ENCODE data around the gene FDX1. TPM values are rescaled to one million over a fixed set of nuclear protein-coding genes. Genes with fewer than 3 reads are reported as not detected.
"Not testable (repeated sequence)": the region's sequence is repeated elsewhere in the genome, so short reads cannot be mapped to it uniquely, and the experiment has no call there.

FDX1 gene
- total RNA-seq, 2 experiments from 2014 or later: 8.2 to 13.1 TPM

- Mint-ChIP-seq H3K4me3 (no peak overlapping the region), H3K36me3 (ENCODE audit: low read depth) (no peaks in the 10 kb centered on the region), H3K9me3 (ENCODE audit: low read depth) (no peaks in the 10 kb centered on the region), H3K27me3 (no peaks in the 10 kb centered on the region), H3K27ac (no peak overlapping the region), H3K4me1 (no peaks in the 10 kb centered on the region)
- intact Hi-C loops (cut with DNase I, micrococcal nuclease): no loop called here
- POLR2A ChIA-PET: no interaction called here
- CTCF ChIA-PET: interaction anchor here (1.1 to 2.1 kb wide), 6 partner anchors 9 to 214 kb away, joined by 3 to 8 read pairs (median 4); partner anchors contain the start of gene FDX1
- DNase-seq (no peak), ATAC-seq (no peak)
Measured at GRCh38 chr11:110415081-110415480, 14.7 kb upstream of the FDX1 start.

- H3K36me3 Mint-ChIP-seq (ENCODE audit: low read depth); H3K4me3 Mint-ChIP-seq; H3K9me3 Mint-ChIP-seq (ENCODE audit: low read depth); H3K27me3 Mint-ChIP-seq; POLR2A ChIA-PET; intact Hi-C loops (cut with DNase I, micrococcal nuclease); H3K27ac Mint-ChIP-seq; H3K4me1 Mint-ChIP-seq; DNase-seq; ATAC-seq: not testable (repeated sequence)
- CTCF ChIA-PET: interaction anchor here (1.0 kb wide), 1 partner anchor 11 kb away, joined by 3 read pairs; no protein-coding TSS in a partner anchor
Measured at GRCh38 chr11:110421658-110422057, 8.1 kb upstream of the FDX1 start.

GRCh38 chr11:110422306-110422905 lies 7.3 kb upstream of the FDX1 start:
- CTCF ChIA-PET: interaction anchor here (1.0 kb wide), 1 partner anchor 10 kb away, joined by 3 read pairs; no protein-coding TSS in a partner anchor
- ATAC-seq: no peak
- no peak overlapping the region for H3K27ac Mint-ChIP-seq
- no peak for DNase-seq
- intact Hi-C loops (cut with DNase I, micrococcal nuclease): no loop called here
- POLR2A ChIA-PET: no interaction called here
- peaks cover 3% of the 10 kb centered on the region for H3K9me3 Mint-ChIP-seq (ENCODE audit: low read depth)
- H3K4me1 Mint-ChIP-seq: no peaks in the 10 kb centered on the region
- no peaks in the 10 kb centered on the region for H3K27me3 Mint-ChIP-seq
- no peak overlapping the region for H3K4me3 Mint-ChIP-seq
- H3K36me3 Mint-ChIP-seq (ENCODE audit: low read depth): no peaks in the 10 kb centered on the region

GRCh38 chr11:110424775-110425444 lies 4.8 kb upstream of the FDX1 start:
- H3K27me3 Mint-ChIP-seq: no peaks in the 10 kb centered on the region
- no peak for DNase-seq
- peaks cover 3% of the 10 kb centered on the region for H3K9me3 Mint-ChIP-seq (ENCODE audit: low read depth)
- ChIA-PET CTCF (interaction anchor here (1.2 to 2.9 kb wide), 3 partner anchors 8 to 224 kb away, joined by 3 to 8 read pairs (median 5); no protein-coding TSS in a partner anchor), POLR2A (no interaction called here)
- no peak overlapping the region for H3K4me3 Mint-ChIP-seq
- no peaks in the 10 kb centered on the region for H3K36me3 Mint-ChIP-seq (ENCODE audit: low read depth)
- no peak for ATAC-seq
- H3K27ac Mint-ChIP-seq: no peak overlapping the region
- peaks cover 11% of the 10 kb centered on the region for H3K4me1 Mint-ChIP-seq
- intact Hi-C loops (cut with DNase I, micrococcal nuclease): no loop called here

- no peaks in the 10 kb centered on the region for H3K27me3 Mint-ChIP-seq
- no peak overlapping the region for H3K4me3 Mint-ChIP-seq
- H3K4me1 Mint-ChIP-seq: peaks cover 11% of the 10 kb centered on the region
- ChIA-PET CTCF (interaction anchor here (1.4 to 2.9 kb wide), 3 partner anchors 12 to 225 kb away, joined by 3 to 8 read pairs (median 5); no protein-coding TSS in a partner anchor), POLR2A (no interaction called here)
- intact Hi-C loops (cut with DNase I, micrococcal nuclease): no loop called here
- peaks cover 3% of the 10 kb centered on the region for H3K9me3 Mint-ChIP-seq (ENCODE audit: low read depth)
- DNase-seq (no peak), ATAC-seq (no peak)
- no peaks in the 10 kb centered on the region for H3K36me3 Mint-ChIP-seq (ENCODE audit: low read depth)
- H3K27ac Mint-ChIP-seq: no peak overlapping the region
Measured at GRCh38 chr11:110425751-110426545, 3.8 kb upstream of the FDX1 start.

- Mint-ChIP-seq H3K27ac (no peak overlapping the region), H3K4me1 (peaks cover 30% of the 10 kb centered on the region), H3K27me3 (no peaks in the 10 kb centered on the region), H3K36me3 (ENCODE audit: low read depth) (no peaks in the 10 kb centered on the region), H3K4me3 (no peak overlapping the region), H3K9me3 (ENCODE audit: low read depth) (no peaks in the 10 kb centered on the region)
- intact Hi-C loops (cut with DNase I, micrococcal nuclease): no loop called here
- CTCF ChIA-PET: interaction anchor here (1.4 to 3.1 kb wide), 3 partner anchors 12 to 131 kb away, joined by 3 to 11 read pairs (median 6); partner anchors contain the start of gene RDX
- DNase-seq: no peak
- ATAC-seq: no peak
- POLR2A ChIA-PET: no interaction called here
Measured at GRCh38 chr11:110428040-110428439, 1.7 kb upstream of the FDX1 start.

- Mint-ChIP-seq H3K27ac (peak overlapping the region; percentile 85), H3K27me3 (no peaks in the 10 kb centered on the region)
- peak; percentile 24 for DNase-seq
Measured at GRCh38 chr11:110428956-110429730, 605 bp upstream of the FDX1 start.

GRCh38 chr11:110430267-110431050 lies 711 bp downstream of the FDX1 start:
- peak overlapping the region; percentile 97 for H3K27ac Mint-ChIP-seq
- H3K4me1 Mint-ChIP-seq: peaks cover 45% of the 10 kb centered on the region
- H3K36me3 Mint-ChIP-seq (ENCODE audit: low read depth): peaks cover 3% of the 10 kb centered on the region
- peak overlapping the region; percentile 99 for H3K4me3 Mint-ChIP-seq
- H3K27me3 Mint-ChIP-seq: no peaks in the 10 kb centered on the region
- no peaks in the 10 kb centered on the region for H3K9me3 Mint-ChIP-seq (ENCODE audit: low read depth)
- ChIA-PET CTCF (interaction anchor here (0.7 to 5.7 kb wide), 13 partner anchors 10 to 231 kb away, joined by 3 to 85 read pairs (median 4); no protein-coding TSS in a partner anchor), POLR2A (no interaction called here)
- peak; percentile 31 for ATAC-seq
- intact Hi-C loops (cut with DNase I, micrococcal nuclease): loop anchor here (1.0 to 10.0 kb wide), 9 partner anchors 53 to 1094 kb away; partner anchors contain the start of genes ZC3H12C (in 2 of the 2) and RDX (in 1 of the 2)
- no peak for DNase-seq

More at GRCh38 chr11:110428956-110429730, 605 bp upstream of the FDX1 start:
- ChIA-PET CTCF (interaction anchor here (0.6 to 3.1 kb wide), 16 partner anchors 11 to 488 kb away, joined by 3 to 11 read pairs (median 4); no protein-coding TSS in a partner anchor), POLR2A (interaction anchor here (0.7 to 1.2 kb wide), 4 partner anchors 10 to 160 kb away, joined by 3 to 9 read pairs (median 5); no protein-coding TSS in a partner anchor)
- Mint-ChIP-seq H3K9me3 (ENCODE audit: low read depth) (no peaks in the 10 kb centered on the region), H3K4me1 (peaks cover 41% of the 10 kb centered on the region), H3K4me3 (peak overlapping the region; percentile 68), H3K36me3 (ENCODE audit: low read depth) (peaks cover 3% of the 10 kb centered on the region)
- ATAC-seq: no peak
- intact Hi-C loops (cut with DNase I, micrococcal nuclease): loop anchor here in 1 of 2 experiments (1.0 kb wide), 2 partner anchors 80 to 132 kb away; no protein-coding TSS in a partner anchor

GRCh38 chr11:110431051-110431672 lies 1.4 kb downstream of the FDX1 start:
- Mint-ChIP-seq H3K9me3 (ENCODE audit: low read depth) (no peaks in the 10 kb centered on the region), H3K36me3 (ENCODE audit: low read depth) (peaks cover 5% of the 10 kb centered on the region), H3K27ac (peak overlapping the region; percentile 97), H3K4me3 (peak overlapping the region; percentile 99), H3K4me1 (peaks cover 51% of the 10 kb centered on the region), H3K27me3 (no peaks in the 10 kb centered on the region)
- CTCF ChIA-PET: interaction anchor here (1.0 to 5.7 kb wide), 7 partner anchors 9 to 231 kb away, joined by 3 to 85 read pairs (median 5); no protein-coding TSS in a partner anchor
- intact Hi-C loops (cut with DNase I, micrococcal nuclease): loop anchor here (2.0 to 10.0 kb wide), 5 partner anchors 119 to 1094 kb away; partner anchors contain the start of gene ZC3H12C (in 2 of the 2)
- peak; percentile 13 for ATAC-seq
- POLR2A ChIA-PET: no interaction called here
- DNase-seq: peak; percentile 25
